Activated CD8-positive, alpha-beta memory T cell treated with anti-CD3 and anti-CD28 coated beads for 4 hours (primary cell): ENCODE results near the gene ATRX.
A peak's percentile ranks its signal among the peaks of the same experiment; 100 is the strongest.
"Not testable (repeated sequence)": the region's sequence is repeated elsewhere in the genome, so short reads cannot be mapped to it uniquely, and the experiment has no call there.

Experiments used
- DNase-seq, 2 donors: peaks; one replicate each; pipeline ENCODE4 v3.0.0-alpha.2; 2020; ENCODE audit warnings: low read depth in 2 of 2

Gene ATRX, protein sequence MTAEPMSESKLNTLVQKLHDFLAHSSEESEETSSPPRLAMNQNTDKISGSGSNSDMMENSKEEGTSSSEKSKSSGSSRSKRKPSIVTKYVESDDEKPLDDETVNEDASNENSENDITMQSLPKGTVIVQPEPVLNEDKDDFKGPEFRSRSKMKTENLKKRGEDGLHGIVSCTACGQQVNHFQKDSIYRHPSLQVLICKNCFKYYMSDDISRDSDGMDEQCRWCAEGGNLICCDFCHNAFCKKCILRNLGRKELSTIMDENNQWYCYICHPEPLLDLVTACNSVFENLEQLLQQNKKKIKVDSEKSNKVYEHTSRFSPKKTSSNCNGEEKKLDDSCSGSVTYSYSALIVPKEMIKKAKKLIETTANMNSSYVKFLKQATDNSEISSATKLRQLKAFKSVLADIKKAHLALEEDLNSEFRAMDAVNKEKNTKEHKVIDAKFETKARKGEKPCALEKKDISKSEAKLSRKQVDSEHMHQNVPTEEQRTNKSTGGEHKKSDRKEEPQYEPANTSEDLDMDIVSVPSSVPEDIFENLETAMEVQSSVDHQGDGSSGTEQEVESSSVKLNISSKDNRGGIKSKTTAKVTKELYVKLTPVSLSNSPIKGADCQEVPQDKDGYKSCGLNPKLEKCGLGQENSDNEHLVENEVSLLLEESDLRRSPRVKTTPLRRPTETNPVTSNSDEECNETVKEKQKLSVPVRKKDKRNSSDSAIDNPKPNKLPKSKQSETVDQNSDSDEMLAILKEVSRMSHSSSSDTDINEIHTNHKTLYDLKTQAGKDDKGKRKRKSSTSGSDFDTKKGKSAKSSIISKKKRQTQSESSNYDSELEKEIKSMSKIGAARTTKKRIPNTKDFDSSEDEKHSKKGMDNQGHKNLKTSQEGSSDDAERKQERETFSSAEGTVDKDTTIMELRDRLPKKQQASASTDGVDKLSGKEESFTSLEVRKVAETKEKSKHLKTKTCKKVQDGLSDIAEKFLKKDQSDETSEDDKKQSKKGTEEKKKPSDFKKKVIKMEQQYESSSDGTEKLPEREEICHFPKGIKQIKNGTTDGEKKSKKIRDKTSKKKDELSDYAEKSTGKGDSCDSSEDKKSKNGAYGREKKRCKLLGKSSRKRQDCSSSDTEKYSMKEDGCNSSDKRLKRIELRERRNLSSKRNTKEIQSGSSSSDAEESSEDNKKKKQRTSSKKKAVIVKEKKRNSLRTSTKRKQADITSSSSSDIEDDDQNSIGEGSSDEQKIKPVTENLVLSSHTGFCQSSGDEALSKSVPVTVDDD (N-terminal part only)

DNA sequence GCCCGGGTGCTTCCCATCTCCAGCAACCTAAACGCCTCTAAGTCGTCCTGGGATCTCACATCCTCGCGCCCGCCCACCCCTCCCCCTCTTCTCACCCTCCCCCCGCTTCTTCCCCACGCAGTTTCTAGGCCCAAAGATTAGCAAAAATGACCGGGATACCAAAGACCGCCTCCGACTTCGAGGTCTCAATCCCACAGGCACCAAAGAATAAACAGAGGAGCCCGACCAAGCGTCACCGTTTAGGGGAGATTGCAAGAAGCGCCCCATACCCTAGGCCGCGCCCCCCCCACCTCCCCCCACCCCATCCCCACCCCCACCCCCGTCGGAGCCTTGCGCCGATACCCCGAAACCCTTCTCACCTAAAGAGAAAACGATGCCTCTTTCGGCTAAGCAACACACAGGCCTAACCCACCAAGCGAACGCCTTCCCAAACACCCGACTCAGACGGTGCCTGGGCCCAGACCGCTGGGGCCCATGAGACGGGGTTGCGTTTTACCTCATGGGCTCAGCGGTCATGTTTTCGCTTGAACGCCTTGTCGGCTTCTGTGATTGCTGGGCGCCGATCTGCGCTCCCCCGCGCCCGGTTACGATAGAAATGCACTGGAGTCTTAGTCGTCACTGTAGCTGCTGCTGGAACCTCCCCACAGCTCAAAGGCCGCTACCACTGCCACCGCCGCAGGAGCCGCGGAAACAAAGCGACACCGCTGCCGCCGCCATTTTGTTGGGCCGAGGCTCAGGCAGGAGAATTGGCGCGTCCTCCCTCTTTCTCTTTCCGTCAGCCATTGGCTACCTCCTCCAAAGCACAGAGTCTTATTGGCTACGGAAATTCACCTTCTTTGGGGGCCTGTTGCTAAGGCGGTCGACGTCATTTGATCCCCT, at the start of gene ATRX:
Gene ATRX, minus strand, starts transcription at position 731 of the 879 bp plus-strand sequence. Its CDS starts 215 bp downstream, at position 516.
- peak; percentile 38 to 44 for DNase-seq

DNA sequence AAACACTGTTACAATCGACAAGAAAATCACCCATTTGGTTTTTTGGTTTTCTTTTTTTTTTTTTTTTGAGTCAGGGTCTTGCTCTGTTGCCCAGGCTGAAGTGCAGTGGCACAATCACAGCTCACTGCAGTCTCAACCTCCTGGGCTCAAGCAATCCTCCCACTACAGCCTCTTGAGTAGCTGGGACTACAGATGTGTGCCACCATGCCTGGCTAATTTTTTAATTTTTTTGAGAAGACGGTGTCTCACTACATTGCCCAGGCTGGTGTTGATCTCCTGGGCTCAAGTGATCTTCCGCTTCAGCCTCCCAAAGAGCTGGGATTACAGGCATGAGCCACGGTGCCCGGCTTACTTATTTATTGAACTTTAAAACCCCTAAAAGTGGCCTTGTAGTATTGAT, 45.5 kb upstream of the ATRX start:
- DNase-seq = not testable (repeated sequence)

DNA sequence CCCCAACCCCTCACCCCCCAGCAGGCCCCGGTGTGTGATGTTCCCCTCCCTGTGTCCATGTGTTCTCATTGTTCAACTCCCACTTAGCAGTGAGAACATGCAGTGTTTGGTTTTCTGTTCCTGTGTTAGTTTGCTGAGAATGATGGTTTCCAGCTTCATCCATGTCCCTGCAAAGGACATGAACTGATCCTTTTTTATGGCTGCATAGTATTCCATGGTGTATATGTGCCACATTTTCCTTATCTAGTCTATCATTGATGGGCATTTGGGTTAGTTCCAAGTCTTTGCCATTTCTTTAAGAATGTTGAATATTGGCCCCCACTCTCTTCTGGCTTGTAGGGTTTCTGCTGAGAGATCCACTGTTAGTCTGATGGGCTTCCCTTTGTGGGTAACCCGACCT, 36.0 kb upstream of the ATRX start:
- DNase-seq = not testable (repeated sequence)

DNA sequence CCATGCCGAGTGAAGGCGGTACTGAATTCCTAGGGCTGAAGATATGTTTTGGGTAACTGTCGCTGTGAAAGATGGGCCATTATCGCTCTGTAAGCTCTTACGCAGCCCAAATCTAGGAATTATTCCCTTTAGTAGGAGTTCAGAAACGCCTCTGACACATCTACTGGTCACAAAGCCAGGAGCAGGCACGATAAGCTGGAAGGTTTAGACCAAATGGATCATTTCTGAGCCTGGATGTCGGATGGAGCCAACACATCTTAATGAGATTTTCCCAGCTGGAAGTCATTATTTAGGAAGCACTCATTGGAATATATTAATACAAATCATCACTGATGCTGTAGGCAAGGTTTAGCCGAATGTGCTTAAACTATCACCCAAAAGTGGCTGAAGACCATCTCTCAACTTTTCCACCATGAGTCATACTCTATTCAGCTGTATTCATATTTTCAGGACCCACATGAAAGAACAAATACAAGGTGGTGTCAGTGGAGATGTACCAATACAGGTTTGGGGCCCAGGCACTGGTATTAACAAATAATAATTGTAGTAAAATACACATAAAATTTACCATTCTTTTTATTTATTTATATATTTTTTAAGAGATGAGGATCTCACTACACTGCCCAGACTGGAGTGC, 34.2 kb upstream of the ATRX start:
- DNase-seq = no peak

DNA sequence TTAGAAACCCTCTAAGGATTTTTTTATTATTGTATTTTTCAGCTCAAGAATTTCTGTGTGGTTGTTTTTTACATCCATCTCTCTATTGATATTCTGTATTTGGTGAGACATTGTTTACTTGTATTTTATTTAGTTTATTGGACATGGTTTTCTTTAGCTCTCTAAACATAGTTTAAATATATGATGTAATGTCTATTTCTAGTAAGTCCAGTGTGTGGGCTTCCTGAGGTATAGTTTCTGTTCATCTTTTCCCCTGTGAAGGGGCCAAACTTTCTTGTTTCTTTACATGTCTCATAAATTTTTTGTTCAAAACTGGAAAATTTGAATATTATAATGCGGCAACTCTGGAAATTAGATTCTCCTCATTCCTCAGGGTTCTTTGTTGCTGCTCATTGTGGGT, 28.2 kb upstream of the ATRX start:
- no peak for DNase-seq

DNA sequence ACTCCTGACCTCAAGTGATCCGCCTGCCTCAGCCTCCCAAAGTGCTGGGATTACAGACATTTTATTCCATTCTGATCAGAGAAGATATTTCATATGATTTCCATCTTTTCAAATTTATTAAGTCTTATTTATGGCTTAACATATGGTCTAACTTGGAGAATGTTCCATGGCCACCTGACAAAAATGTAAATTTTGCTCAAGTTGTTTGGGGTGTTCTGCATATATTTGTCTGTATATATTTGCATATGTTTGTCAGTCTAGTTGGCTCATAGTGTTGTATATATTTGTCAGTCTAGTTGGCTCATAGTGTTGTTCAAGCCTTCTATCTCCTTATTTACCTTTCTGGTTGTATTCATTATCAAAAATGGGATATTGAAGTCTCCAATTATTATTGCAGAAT, 16.2 kb upstream of the ATRX start:
- no peak for DNase-seq

DNA sequence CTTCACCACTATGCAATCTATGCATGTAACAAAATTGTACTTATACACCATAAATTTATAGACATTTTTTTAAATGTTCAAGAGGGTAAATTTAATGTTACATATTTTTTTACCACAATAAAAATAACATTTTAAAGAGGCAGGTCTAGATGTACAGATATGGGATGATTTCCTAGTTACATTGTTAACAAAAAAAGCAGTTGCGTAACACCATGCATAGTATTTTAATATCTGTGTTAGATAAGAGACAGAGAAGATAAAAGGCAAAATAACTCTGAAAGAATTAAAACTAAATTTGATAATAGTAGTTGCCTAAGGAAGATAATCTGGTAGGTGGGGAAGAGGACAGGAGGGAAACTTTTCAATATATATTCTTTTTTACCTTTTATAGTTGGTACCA, 9.1 kb upstream of the ATRX start:
- no peak for DNase-seq

DNA sequence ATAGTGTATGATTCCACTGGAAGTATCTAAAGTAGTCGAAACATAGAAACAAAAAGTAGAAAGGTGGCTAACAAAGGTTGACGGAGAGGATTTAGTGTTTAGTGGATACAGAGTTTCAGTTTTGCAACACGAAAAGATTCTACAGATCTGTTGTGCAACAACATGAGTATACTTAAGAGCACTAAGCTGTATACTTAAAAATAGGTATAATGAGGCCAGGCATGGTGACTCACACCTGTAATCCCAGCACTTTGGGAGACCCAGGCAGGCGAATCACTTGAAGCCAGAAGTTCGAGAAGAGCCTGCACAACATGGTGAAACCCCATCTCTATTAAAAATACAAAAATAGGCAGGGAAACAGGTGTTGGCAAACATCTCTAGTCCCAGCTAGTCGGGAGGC, 7.9 kb upstream of the ATRX start:
- DNase-seq = no peak

DNA sequence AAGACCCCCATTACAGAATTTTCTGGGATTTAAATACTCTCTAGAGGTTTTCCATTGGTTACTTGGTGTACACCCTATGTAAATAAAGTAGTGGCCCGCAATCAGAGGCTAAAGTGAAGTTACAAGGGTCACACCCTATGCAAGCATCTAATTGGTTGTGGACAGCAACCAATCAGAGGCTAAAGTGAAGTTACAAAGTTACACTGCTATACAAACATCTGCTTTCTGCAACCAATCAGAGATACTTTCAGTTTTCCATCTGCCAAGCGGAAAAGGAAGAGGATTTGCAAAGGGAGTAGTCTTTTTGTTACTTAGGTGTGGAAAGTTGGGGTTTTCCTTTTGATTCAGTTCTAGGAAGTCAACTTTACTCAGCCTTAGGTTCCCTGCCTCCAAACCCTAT, 2.0 kb upstream of the ATRX start:
- DNase-seq = no peak

DNA sequence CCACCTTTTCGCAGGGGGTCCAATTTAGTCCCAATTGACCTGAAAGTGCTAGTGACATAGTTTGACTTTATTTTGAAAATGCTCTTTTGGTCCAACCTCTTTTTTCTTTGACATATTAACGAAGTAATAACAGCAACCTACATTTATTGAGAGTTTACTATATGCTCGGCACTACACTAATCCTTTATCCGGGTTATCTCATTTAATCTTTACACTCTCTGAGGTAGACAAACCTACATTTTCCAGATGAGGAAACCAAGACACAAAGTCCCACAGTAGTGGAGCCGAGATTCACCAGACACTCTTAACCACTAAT, 307 bp upstream of the ATRX start:
- no peak for DNase-seq

DNA sequence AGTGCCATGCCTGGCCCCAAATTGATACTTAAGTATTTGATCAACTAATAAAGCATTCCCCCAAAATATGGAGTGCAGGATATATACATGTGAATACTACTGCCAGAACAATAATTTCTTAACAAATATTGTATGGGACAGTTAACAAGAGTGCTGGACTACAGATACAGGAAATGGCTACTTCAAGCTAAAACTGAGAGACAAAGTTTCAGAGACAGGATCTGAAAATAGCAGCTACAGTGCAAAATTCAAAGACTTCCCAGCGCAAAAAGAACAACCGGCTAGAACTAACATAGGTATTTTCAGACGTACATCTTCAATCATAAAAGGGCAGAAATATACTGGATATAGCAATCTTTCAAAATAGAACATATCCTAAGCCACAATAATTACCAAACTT, 6.3 kb downstream of the ATRX start:
- no peak for DNase-seq

DNA sequence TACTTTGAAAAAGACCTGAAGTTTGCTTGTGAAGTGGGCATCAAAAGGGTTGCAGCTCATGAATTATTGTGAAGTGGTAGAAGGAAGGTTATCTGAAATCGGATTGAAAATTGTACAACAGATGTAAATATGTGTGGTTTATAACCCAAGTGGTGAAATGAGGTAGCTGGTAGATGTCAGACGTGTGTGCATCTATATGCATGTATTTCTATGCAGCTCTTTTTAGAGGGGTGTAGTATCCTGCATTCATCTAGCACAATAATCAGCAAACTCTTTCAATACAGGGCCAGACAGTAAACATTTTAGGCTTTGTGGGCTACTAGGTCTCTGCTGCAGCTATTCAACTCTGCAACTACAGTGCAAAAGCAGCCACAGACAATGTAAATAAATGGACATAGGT, 9.4 kb downstream of the ATRX start:
- DNase-seq = no peak

DNA sequence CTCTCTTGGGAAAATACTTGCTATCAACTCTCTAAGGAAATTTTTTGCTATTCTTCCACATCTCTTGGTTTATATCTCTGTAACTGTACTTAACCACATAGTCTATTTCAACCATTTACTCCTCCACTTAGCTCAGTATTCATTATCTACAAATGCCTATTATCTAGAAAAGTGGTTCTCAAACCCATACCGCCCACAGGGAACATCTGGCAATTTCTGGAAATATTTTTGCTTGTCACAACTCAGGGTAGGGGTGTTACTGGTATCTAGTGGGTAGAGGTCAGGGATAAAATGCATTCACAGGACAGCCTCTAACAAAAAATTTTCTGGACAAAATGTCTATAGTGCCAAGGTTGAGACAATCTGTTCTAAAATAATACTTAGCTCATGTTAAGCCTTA, 14.4 kb downstream of the ATRX start:
- DNase-seq = no peak

DNA sequence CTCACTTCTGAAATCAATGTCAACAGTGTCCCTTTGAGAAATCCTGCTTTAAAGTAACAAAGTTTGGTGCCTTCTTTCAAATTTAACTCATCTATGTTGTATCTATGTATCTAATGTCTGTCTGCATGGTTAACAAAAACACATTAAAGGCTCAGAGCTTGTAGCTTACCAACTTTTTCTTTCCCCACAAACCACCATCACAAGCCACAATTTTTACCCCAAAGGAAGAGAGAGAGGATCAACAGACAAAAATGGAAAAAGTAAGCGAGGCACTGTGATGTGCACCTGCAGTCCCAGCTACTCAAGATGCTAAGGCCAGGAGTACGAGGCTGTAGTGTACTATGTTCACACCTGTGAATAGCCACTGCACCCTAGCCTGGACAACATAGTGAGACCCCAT, 17.2 kb downstream of the ATRX start:
- DNase-seq = no peak

DNA sequence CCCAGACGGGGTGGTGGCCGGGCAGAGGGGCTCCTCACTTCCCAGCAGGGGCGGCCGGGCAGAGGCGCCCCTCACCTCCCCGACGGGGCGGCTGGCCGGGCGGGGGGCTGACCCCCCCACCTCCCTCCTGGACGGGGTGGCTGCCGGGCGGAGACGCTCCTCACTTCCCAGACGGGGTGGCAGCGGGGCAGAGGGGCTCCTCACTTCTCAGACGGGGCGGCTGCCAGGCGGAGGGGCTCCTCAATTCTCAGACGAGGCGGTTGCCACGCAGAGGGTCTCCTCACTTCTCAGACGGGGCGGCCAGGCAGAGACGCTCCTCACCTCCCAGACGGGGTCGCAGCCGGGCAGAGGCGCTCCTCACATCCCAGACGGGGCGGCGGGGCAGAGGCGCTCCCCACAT, 19.8 kb downstream of the ATRX start:
- not testable (repeated sequence) for DNase-seq

DNA sequence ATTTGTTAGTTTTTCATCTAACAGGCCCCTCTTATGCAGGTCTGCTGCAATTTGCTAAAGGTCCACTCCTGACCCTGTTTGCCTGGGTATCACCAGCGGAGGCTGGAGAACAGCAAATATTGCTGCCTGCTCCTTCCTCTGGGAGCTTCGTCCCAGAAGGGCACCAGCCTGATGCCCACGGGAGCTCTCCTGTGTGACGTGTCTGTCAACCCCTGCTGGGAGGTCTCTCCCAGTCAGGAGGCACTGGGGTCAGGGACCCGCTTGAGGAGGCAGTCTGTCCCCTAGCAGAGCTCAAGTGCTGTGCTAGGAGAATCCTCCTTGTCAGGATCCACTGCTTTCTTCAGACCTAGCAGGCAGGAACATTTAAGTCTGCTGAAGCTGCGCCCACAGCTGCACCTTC, 30.5 kb downstream of the ATRX start:
- no peak for DNase-seq

DNA sequence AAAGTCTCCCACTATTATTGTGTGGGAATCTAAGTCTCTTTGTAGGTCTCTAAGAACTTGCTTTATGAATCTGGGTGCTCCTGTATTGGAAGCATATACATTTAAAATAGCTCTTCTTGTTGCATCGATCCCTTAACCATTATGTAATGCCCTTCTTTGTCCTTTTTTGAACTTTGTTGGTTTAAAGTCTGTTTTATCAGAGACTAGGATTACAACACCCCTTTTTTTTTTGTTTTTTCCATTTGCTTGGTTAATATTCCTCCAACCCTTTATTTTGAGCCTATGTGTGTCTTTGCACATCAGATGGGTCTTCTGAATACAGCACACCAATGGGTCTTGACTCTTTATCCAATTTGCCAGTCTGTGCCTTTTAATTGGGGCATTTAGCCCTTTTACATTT, 32.1 kb downstream of the ATRX start:
- not testable (repeated sequence) for DNase-seq

DNA sequence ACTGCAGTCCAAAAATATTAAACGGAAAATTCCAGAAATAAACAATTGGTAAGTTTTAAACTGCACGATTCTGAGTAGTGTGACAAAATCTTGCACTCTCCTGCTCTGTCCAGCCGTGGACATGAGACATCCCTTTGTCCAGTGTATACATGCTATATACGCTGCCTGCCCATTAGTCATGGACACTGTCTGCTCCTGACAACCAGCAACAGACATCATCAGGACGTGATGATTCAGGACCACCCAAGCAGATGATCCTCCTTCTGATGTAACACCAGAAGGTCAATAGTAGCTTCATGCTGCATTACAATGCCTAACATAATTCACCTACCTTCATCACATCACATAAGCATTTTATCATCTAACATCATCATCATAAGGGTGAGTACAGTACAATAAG, 36.3 kb downstream of the ATRX start:
- no peak for DNase-seq

DNA sequence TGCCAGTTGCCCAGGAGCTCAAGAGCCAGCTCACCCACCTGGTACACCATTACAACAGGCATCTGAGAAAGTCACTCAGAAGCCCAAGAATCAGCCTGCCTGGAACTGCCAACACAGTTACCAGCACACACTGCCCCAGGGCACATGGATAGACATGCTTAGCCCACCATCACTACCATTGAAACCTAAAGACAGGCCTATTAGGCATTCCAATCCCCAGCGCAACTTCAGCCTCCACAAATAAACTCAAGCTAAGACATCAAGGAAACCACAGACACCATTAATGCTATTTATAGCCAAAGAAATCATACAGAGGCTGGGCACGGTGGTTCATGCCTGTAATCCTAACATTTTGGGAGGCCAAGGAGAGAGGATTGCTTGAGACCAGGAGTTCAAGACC, 42.3 kb downstream of the ATRX start:
- no peak for DNase-seq

DNA sequence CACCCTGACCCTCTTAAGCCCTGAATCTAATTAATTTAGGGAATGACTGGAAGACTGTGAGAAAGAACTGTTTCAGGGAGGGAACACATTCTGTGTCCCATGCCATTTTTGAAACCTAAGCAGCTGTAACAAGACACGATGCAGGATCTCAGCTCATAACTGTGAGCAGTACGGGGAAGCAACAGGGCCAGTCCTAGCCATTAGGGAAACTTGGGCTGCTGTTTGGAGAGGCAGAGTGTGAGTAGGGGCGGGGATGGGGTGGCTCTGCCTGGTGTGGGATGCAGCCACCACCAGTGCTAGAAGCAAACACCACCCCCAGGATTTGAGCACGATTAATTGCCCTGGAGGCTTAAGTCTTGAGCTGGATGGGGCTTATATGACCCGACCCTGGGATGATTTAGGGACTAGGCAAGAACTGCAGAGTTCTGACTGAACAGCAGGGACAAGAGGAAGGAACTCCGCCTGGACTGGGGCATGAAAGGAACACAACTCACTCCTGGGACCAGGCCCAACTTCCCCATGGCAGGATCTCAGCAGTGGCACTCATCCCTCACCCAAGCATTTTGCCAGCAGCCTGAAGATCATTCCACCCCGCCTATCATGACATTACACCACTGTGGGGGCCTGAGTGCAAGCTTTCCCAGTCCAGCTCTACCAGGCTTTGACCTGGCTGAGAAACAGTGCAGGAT, 43.1 kb downstream of the ATRX start:
- no peak for DNase-seq
